CD8-positive, alpha-beta memory T cell (primary cell): ENCODE measurements around the gene KCNMA1. TPM values are rescaled to one million over a fixed set of nuclear protein-coding genes. Genes with fewer than 3 reads are reported as not detected.

Source experiments
- CTCF ChIA-PET: fragments of 350-600 bp; sonication (Branson Sonifier 250); formaldehyde crosslinking; loops from one replicate; lab custom pipeline; 2021; ENCODE audit warnings: antibody characterized with exemption; lab: Charles Lee
- POLR2A ChIA-PET: fragments of 350-600 bp; sonication (Branson Sonifier 250); formaldehyde crosslinking; loops from one replicate; lab custom pipeline; 2021; ENCODE audit warnings: antibody characterized with exemption; lab: Charles Lee
- DNase-seq, 5 donors: peaks; one replicate each; pipeline versions ENCODE4 v3.0.0 to v3.0.0-alpha.2; 2020 to 2022; ENCODE audit warnings: mixed read lengths in 1 of 5
- H3K27ac ChIP-seq: one replicate; pipeline ENCODE4 v1.7.0; 2013; ENCODE audit warnings: low read depth, mild to moderate bottlenecking, low read length, moderate library complexity
- H3K27me3 ChIP-seq: 2 replicates; pipeline ENCODE4 v1.7.0; 2013; ENCODE audit warnings: low read length, mild to moderate bottlenecking; ENCODE audit not compliant: insufficient read depth, poor library complexity, severe bottlenecking
- H3K36me3 ChIP-seq: 2 replicates; pipeline ENCODE4 v1.7.0; 2013; ENCODE audit warnings: mild to moderate bottlenecking, low read length, moderate library complexity; ENCODE audit not compliant: insufficient read depth
- H3K4me1 ChIP-seq: 2 replicates; pipeline ENCODE4 v1.7.0; 2013; ENCODE audit warnings: mild to moderate bottlenecking, low read length, moderate library complexity; ENCODE audit not compliant: insufficient read depth
- H3K4me3 ChIP-seq: 2 replicates; pipeline ENCODE4 v1.7.0; 2013; ENCODE audit warnings: mild to moderate bottlenecking, low read length
- H3K9me3 ChIP-seq: 2 replicates; pipeline ENCODE4 v1.7.0; 2013; ENCODE audit warnings: mild to moderate bottlenecking, low read length
- H3K27ac Mint-ChIP-seq, 8 donors: one replicate each; pipeline ENCODE4 v1.8.0; 2020 to 2021; ENCODE audit warnings: mixed read lengths in 8 of 8, mild to moderate bottlenecking in 6 of 8, inconsistent platforms in 3 of 8, moderate library complexity in 3 of 8
- H3K27me3 Mint-ChIP-seq, 2 donors: one replicate each; pipeline ENCODE4 v1.8.0; 2020 to 2021; ENCODE audit warnings: mixed read lengths in 2 of 2, mild to moderate bottlenecking in 1 of 2, moderate library complexity in 1 of 2
- H3K36me3 Mint-ChIP-seq, 3 donors: one replicate each; pipeline ENCODE4 v1.8.0; 2020 to 2021; ENCODE audit warnings: mixed read lengths in 3 of 3, inconsistent platforms in 1 of 3, mild to moderate bottlenecking in 1 of 3
- H3K4me1 Mint-ChIP-seq, 3 donors: one replicate each; pipeline ENCODE4 v1.8.0; 2020 to 2021; ENCODE audit warnings: mixed read lengths in 3 of 3, inconsistent platforms in 1 of 3, mild to moderate bottlenecking in 1 of 3
- H3K4me3 Mint-ChIP-seq, 7 donors: one replicate each; pipeline ENCODE4 v1.8.0; 2020 to 2021; ENCODE audit warnings: mixed read lengths in 7 of 7, mild to moderate bottlenecking in 6 of 7, moderate library complexity in 4 of 7, inconsistent platforms in 2 of 7
- H3K9me3 Mint-ChIP-seq, 5 donors: one replicate each; pipeline ENCODE4 v1.8.0; 2020 to 2022; ENCODE audit warnings: mixed read lengths in 5 of 5, mild to moderate bottlenecking in 3 of 5, moderate library complexity in 2 of 5, inconsistent platforms in 1 of 5
- polyA plus RNA-seq: library from polyadenylated mRNA; unstranded; fragments of 300-500 nt; fragmentation: Illumina TruSeq; gene quantifications from one replicate; pipeline ENCODE4 v1.2.3, GENCODE V29; 2021
- total RNA-seq, 2 experiments: library from RNA; stranded (reverse); gene quantifications; one replicate each; pipeline ENCODE4 v1.2.3, GENCODE V29; 2021

Gene KCNMA1
- total and polyA plus RNA-seq, 3 experiments from 2014 or later, result 0.20 to 0.31 TPM; not detected in 1

GRCh38 chr10:77486517-77486916, 151.1 kb downstream of the KCNMA1 start:
- H3K27ac Mint-ChIP-seq, result peak overlapping the region in 1 of 8 donors; percentile 1
- Histone ChIP-seq H3K27ac (no peak overlapping the region), H3K27me3 (no peaks in the 10 kb centered on the region), H3K4me3 (no peak overlapping the region), H3K36me3 (no peaks in the 10 kb centered on the region), H3K9me3 (no peaks in the 10 kb centered on the region), H3K4me1 (no peaks in the 10 kb centered on the region)
- CTCF ChIA-PET, result no interaction called here
- H3K9me3 Mint-ChIP-seq, result no peaks in the 10 kb centered on the region
- H3K4me1 Mint-ChIP-seq, result no peaks in the 10 kb centered on the region
- no peak for DNase-seq
- POLR2A ChIA-PET, result no interaction called here
- no peak overlapping the region for H3K4me3 Mint-ChIP-seq
- H3K27me3 Mint-ChIP-seq, result peaks cover 0 to 5% of the 10 kb centered on the region in 2 donors
- H3K36me3 Mint-ChIP-seq, result no peaks in the 10 kb centered on the region

GRCh38 chr10:77485847-77486246, 151.8 kb downstream of the KCNMA1 start:
- Mint-ChIP-seq H3K4me3 (no peak overlapping the region), H3K36me3 (no peaks in the 10 kb centered on the region), H3K4me1 (no peaks in the 10 kb centered on the region), H3K27ac (no peak overlapping the region), H3K27me3 (peaks cover 0 to 5% of the 10 kb centered on the region in 2 donors), H3K9me3 (no peaks in the 10 kb centered on the region)
- POLR2A ChIA-PET, result no interaction called here
- no peaks in the 10 kb centered on the region for H3K27me3 ChIP-seq
- no peaks in the 10 kb centered on the region for H3K9me3 ChIP-seq
- H3K36me3 ChIP-seq, result no peaks in the 10 kb centered on the region
- DNase-seq, result no peak
- no peaks in the 10 kb centered on the region for H3K4me1 ChIP-seq
- no peak overlapping the region for H3K4me3 ChIP-seq
- no peak overlapping the region for H3K27ac ChIP-seq
- CTCF ChIA-PET, result no interaction called here

GRCh38 chr10:77482072-77482471, 155.5 kb downstream of the KCNMA1 start:
- H3K4me3 Mint-ChIP-seq, result no peak overlapping the region
- Histone ChIP-seq H3K9me3 (no peaks in the 10 kb centered on the region), H3K4me1 (no peaks in the 10 kb centered on the region), H3K4me3 (no peak overlapping the region), H3K36me3 (no peaks in the 10 kb centered on the region), H3K27me3 (no peaks in the 10 kb centered on the region), H3K27ac (no peak overlapping the region)
- peaks cover 0 to 9% of the 10 kb centered on the region in 2 donors for H3K27me3 Mint-ChIP-seq
- no peaks in the 10 kb centered on the region for H3K4me1 Mint-ChIP-seq
- no peak for DNase-seq
- ChIA-PET CTCF (no interaction called here), POLR2A (no interaction called here)
- H3K36me3 Mint-ChIP-seq, result no peaks in the 10 kb centered on the region
- H3K27ac Mint-ChIP-seq, result peak overlapping the region in 1 of 8 donors; percentile 25
- no peaks in the 10 kb centered on the region for H3K9me3 Mint-ChIP-seq

- Mint-ChIP-seq H3K27me3 (peaks cover 0 to 9% of the 10 kb centered on the region in 2 donors), H3K4me1 (no peaks in the 10 kb centered on the region), H3K4me3 (no peak overlapping the region), H3K27ac (no peak overlapping the region), H3K36me3 (no peaks in the 10 kb centered on the region), H3K9me3 (no peaks in the 10 kb centered on the region)
- no peaks in the 10 kb centered on the region for H3K9me3 ChIP-seq
- ChIA-PET CTCF (no interaction called here), POLR2A (no interaction called here)
- no peaks in the 10 kb centered on the region for H3K36me3 ChIP-seq
- H3K4me1 ChIP-seq, result no peaks in the 10 kb centered on the region
- H3K27ac ChIP-seq, result no peak overlapping the region
- H3K27me3 ChIP-seq, result no peaks in the 10 kb centered on the region
- DNase-seq, result no peak
- no peak overlapping the region for H3K4me3 ChIP-seq
Observed at GRCh38 chr10:77479586-77479985, 158.0 kb downstream of the KCNMA1 start.

- H3K4me1 ChIP-seq, result no peaks in the 10 kb centered on the region
Observed at GRCh38 chr10:77478962-77479359, 158.6 kb downstream of the KCNMA1 start.

GRCh38 chr10:77478247-77478961, 159.2 kb downstream of the KCNMA1 start:
- POLR2A ChIA-PET, result no interaction called here
- Mint-ChIP-seq H3K27ac (no peak overlapping the region), H3K36me3 (no peaks in the 10 kb centered on the region)

More at GRCh38 chr10:77478962-77479359, 158.6 kb downstream of the KCNMA1 start:
- DNase-seq, result no peak
- no peaks in the 10 kb centered on the region for H3K27me3 ChIP-seq
- H3K27ac Mint-ChIP-seq, result no peak overlapping the region
- no peaks in the 10 kb centered on the region for H3K36me3 ChIP-seq
- H3K9me3 ChIP-seq, result no peaks in the 10 kb centered on the region
- H3K4me3 ChIP-seq, result no peak overlapping the region
- no peaks in the 10 kb centered on the region for H3K9me3 Mint-ChIP-seq
- no peaks in the 10 kb centered on the region for H3K4me1 Mint-ChIP-seq
- H3K27ac ChIP-seq, result no peak overlapping the region
- no peaks in the 10 kb centered on the region for H3K36me3 Mint-ChIP-seq
- peaks cover 0 to 9% of the 10 kb centered on the region in 2 donors for H3K27me3 Mint-ChIP-seq
- H3K4me3 Mint-ChIP-seq, result no peak overlapping the region
- POLR2A ChIA-PET, result no interaction called here
- CTCF ChIA-PET, result no interaction called here

GRCh38 chr10:77475522-77475921, 162.1 kb downstream of the KCNMA1 start:
- Mint-ChIP-seq H3K27me3 (peaks cover 0 to 7% of the 10 kb centered on the region in 2 donors), H3K36me3 (no peaks in the 10 kb centered on the region), H3K4me3 (no peak overlapping the region), H3K27ac (no peak overlapping the region), H3K4me1 (no peaks in the 10 kb centered on the region), H3K9me3 (no peaks in the 10 kb centered on the region)
- H3K36me3 ChIP-seq, result no peaks in the 10 kb centered on the region
- no peaks in the 10 kb centered on the region for H3K4me1 ChIP-seq
- H3K27ac ChIP-seq, result no peak overlapping the region
- H3K27me3 ChIP-seq, result no peaks in the 10 kb centered on the region
- ChIA-PET POLR2A (no interaction called here), CTCF (no interaction called here)
- H3K4me3 ChIP-seq, result no peak overlapping the region
- no peaks in the 10 kb centered on the region for H3K9me3 ChIP-seq
- DNase-seq, result no peak

More at GRCh38 chr10:77478247-77478961, 159.2 kb downstream of the KCNMA1 start:
- Histone ChIP-seq H3K4me1 (no peaks in the 10 kb centered on the region), H3K27ac (no peak overlapping the region), H3K36me3 (no peaks in the 10 kb centered on the region), H3K9me3 (no peaks in the 10 kb centered on the region), H3K27me3 (no peaks in the 10 kb centered on the region), H3K4me3 (no peak overlapping the region)
- no peak for DNase-seq
- no peaks in the 10 kb centered on the region for H3K4me1 Mint-ChIP-seq
- H3K9me3 Mint-ChIP-seq, result no peaks in the 10 kb centered on the region
- peaks cover 0 to 9% of the 10 kb centered on the region in 2 donors for H3K27me3 Mint-ChIP-seq
- no peak overlapping the region for H3K4me3 Mint-ChIP-seq
- CTCF ChIA-PET, result no interaction called here

GRCh38 chr10:77474939-77475338, 162.7 kb downstream of the KCNMA1 start:
- CTCF ChIA-PET, result no interaction called here
- no peaks in the 10 kb centered on the region for H3K4me1 ChIP-seq
- no peaks in the 10 kb centered on the region for H3K27me3 ChIP-seq
- no peak for DNase-seq
- H3K36me3 Mint-ChIP-seq, result no peaks in the 10 kb centered on the region
- no peak overlapping the region for H3K27ac ChIP-seq
- H3K27me3 Mint-ChIP-seq, result peaks cover 0 to 7% of the 10 kb centered on the region in 2 donors
- H3K4me3 Mint-ChIP-seq, result no peak overlapping the region
- H3K27ac Mint-ChIP-seq, result no peak overlapping the region
- no peaks in the 10 kb centered on the region for H3K4me1 Mint-ChIP-seq
- H3K36me3 ChIP-seq, result no peaks in the 10 kb centered on the region
- H3K9me3 Mint-ChIP-seq, result no peaks in the 10 kb centered on the region
- POLR2A ChIA-PET, result no interaction called here
- no peaks in the 10 kb centered on the region for H3K9me3 ChIP-seq
- no peak overlapping the region for H3K4me3 ChIP-seq
